Ectodermal cell (in vitro differentiated cells): Measurements from ENCODE around the gene MARS2.
A peak's percentile ranks its signal among the peaks of the same experiment; 100 is the strongest.
"Not testable (repeated sequence)": the region's sequence is repeated elsewhere in the genome, so short reads cannot be mapped to it uniquely, and the experiment has no call there.

Source experiments
- H3K27ac ChIP-seq: 2 replicates; pipeline ENCODE4 v1.7.0; 2013; ENCODE audit warnings: mild to moderate bottlenecking, low read depth, low read length; ENCODE audit not compliant: insufficient read depth, poor library complexity, severe bottlenecking
- H3K27me3 ChIP-seq: 2 replicates; pipeline ENCODE4 v1.7.0; 2013; ENCODE audit warnings: mild to moderate bottlenecking, low read length; ENCODE audit not compliant: insufficient read depth, control insufficient read depth, poor library complexity, severe bottlenecking
- H3K36me3 ChIP-seq: one replicate; pipeline ENCODE4 v1.7.0; 2013; ENCODE audit warnings: low read length; ENCODE audit not compliant: control insufficient read depth, insufficient read depth
- H3K4me1 ChIP-seq: one replicate; pipeline ENCODE4 v1.7.0; 2013; ENCODE audit warnings: low read length; ENCODE audit not compliant: control insufficient read depth, insufficient read depth
- H3K4me3 ChIP-seq: 2 replicates; pipeline ENCODE4 v1.7.0; 2013; ENCODE audit warnings: low read depth, low read length, control low read depth; ENCODE audit not compliant: insufficient read depth
- H3K9me3 ChIP-seq: 2 replicates; pipeline ENCODE4 v1.7.0; 2013; ENCODE audit warnings: mild to moderate bottlenecking, low read length, moderate library complexity; ENCODE audit not compliant: control insufficient read depth
- WGBS, 2 experiments: methylation state at CpG; one replicate each; pipeline ENCODE4 v1.1.7; 2013; ENCODE audit warnings: missing lambda C conversion rate in 2 of 2; 5-methylcytosine and 5-hydroxymethylcytosine counted together

The MARS2 gene

DNA sequence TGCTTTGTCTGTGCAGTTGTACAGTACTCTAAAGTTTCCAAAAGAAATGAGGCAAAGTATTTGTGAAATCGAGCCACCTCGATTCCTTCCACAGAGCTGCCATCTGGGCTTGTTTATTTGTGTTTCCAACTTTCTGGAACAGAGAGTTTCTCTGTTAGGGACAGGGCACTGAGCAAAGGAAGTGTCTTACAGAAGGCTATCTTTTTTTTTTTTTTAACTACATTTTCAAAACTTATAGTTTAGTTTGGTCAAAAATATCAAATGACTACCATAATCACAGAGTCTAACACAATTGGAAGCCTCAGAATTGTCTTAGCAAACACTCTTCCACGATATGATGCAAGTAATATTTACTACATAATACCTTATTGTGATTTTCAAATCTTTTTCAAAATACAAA lies 30.6 kb upstream of the MARS2 start:
- Histone ChIP-seq H3K27me3 (no peaks in the 10 kb centered on the region), H3K9me3 (no peaks in the 10 kb centered on the region), H3K4me3 (peak overlapping the region; percentile 44), H3K27ac (no peak overlapping the region), H3K36me3 (no peaks in the 10 kb centered on the region), H3K4me1 (peaks cover 7% of the 10 kb centered on the region)
- 64 to 82% methylated on average over 2 to 3 of the region's 3 CpGs for WGBS, 2 experiments

DNA sequence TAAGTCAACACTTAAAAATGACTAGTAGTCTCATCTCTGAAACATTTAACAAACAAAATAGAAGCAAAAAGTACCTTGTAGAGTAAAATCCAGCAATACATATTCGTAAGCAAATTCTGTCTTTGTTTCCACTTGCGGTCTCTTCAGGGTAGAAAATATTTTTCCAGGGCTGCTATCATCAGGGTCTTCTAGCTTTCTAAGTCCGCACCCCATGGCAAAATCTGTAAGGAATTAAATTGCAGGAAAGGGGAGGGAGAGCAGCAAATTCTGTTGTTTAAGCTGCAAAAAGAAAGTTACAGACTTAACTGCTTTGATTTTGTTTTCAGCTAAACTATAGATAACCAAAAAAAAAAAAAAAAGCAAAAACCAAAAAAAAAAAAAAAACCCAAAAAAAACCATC lies 29.9 kb upstream of the MARS2 start, which contains the start of gene RFTN2:
RFTN2 (minus strand) TSS at position 342 of the 400 bp plus-strand sequence; CDS start at position 213, 129 bp downstream.
- Histone ChIP-seq H3K36me3 (no peaks in the 10 kb centered on the region), H3K4me1 (peaks cover 7% of the 10 kb centered on the region), H3K27ac (peak within 1 kb of the TSS; percentile 58), H3K4me3 (peak within 1 kb of the TSS; percentile 44), H3K27me3 (no peaks in the 10 kb centered on the region), H3K9me3 (no peaks in the 10 kb centered on the region)
- 56 to 59% methylated on average over 3 of the region's 3 CpGs for WGBS, 2 experiments

DNA sequence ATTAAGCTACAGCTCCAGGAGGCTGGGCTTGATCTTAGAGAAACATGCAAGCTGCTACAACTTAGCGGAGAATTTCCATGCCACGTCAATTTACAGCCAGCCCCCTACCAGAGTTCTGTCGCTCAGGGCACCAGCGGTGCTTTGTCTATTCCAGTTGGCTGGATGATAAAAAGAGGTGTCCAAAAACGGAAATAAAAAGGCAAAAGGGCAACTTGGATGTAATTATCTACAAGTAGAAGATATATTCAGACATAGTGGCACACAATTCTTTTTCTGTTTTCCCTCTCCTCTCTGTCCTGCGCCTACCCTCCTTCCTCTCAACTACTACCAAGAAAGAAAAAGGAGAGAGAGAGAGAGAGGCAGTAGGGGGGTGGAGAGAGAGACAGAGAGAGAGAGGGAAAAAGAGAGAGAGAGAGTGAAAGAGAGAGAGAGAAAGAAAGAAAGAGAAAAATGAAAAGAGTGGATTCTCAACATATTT lies 29.4 kb upstream of the MARS2 start:
- 0 to 3% methylated on average over 4 to 5 of the region's 6 CpGs for WGBS, 2 experiments
- Histone ChIP-seq H3K27ac (peak overlapping the region; percentile 58), H3K4me1 (peaks cover 7% of the 10 kb centered on the region), H3K36me3 (no peaks in the 10 kb centered on the region), H3K27me3 (no peaks in the 10 kb centered on the region), H3K4me3 (peak overlapping the region; percentile 44), H3K9me3 (no peaks in the 10 kb centered on the region)

DNA sequence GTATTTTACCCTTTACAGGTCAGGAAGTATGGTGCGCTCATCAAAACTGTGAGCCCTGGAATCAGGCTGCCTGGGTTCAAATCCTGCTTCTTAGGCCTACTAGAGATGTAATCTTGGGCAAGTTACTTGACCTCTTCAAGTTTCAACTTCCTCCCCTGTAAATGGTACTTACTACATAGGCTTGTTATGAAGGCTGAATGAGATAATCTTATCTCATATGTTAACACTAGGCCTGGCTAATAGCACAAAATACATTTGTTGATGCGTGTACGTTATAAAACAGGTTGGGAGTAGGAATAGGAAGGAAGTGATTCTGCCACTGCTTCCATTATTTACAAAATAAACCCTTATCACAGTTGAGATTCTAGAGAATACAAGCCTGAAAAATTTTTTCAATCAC lies 28.1 kb upstream of the MARS2 start:
- H3K27me3 ChIP-seq = no peaks in the 10 kb centered on the region
- WGBS, 2 experiments = 96 to 100% methylated on average over 1 of the region's 3 CpGs
- no peaks in the 10 kb centered on the region for H3K36me3 ChIP-seq
- peaks cover 7% of the 10 kb centered on the region for H3K4me1 ChIP-seq
- H3K27ac ChIP-seq = no peak overlapping the region
- H3K4me3 ChIP-seq = no peak overlapping the region
- no peaks in the 10 kb centered on the region for H3K9me3 ChIP-seq

DNA sequence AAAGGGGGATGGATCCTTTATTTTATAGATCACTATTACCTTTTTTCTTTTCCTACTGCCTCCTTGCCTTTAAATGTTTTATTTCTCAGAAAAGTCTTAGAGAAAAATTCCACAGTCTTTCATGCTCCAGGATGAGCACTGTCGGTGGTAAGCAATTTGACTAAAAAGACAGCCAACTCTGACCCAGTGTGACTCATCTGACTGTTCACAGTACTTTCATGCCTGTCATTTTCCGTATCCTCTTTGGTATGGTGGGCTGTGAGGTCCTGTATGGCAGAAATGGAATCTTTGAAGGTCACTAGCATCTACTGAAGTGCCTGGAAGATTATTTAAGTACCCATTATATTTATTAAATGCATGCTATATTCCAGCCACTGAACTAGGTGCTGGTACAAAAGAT lies 27.7 kb upstream of the MARS2 start:
- Histone ChIP-seq H3K4me3 (no peak overlapping the region), H3K9me3 (no peaks in the 10 kb centered on the region), H3K4me1 (peaks cover 7% of the 10 kb centered on the region), H3K27me3 (no peaks in the 10 kb centered on the region), H3K27ac (no peak overlapping the region), H3K36me3 (no peaks in the 10 kb centered on the region)
- 73 to 74% methylated on average over 2 of the region's 2 CpGs for WGBS, 2 experiments

DNA sequence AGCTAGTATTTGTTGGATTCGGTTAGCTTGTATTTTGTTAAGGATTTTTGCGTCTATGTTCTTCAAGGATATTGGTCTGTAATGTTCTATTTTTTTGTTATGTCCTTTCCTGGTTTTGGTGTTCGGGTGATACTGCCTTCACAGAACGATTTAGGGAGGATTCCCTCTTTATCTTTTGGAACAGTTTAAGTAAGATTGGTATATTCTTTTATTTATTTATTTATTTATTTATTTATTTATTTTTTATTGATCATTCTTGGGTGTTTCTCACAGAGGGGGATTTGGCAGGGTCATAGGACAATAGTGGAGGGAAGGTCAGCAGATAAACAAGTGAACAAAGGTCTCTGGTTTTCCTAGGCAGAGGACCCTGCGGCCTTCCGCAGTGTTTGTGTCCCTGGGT lies 10.0 kb upstream of the MARS2 start:
- H3K4me3 ChIP-seq, H3K36me3 ChIP-seq, H3K27me3 ChIP-seq, H3K9me3 ChIP-seq, H3K27ac ChIP-seq, H3K4me1 ChIP-seq: not testable (repeated sequence)
- WGBS, 2 experiments = 95 to 96% methylated on average over 3 to 4 of the region's 6 CpGs

DNA sequence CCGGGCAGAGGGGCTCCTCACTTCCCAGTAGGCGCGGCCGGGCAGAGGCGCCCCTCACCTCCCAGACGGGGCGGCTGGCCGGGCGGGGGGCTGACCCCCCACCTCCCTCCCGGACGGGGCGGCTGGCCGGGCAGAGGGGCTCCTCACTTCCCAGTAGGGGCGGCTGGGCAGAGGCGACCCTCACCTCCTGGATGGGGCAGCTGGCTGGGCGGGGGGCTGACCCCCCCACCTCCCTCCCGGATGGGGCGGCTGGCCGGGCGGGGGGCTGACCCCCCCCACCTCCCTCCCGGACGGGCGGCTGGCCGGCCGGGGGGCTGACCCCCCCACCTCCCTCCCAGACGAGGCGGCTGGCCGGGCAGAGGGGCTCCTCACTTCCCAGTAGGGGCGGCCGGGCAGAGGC lies 9.2 kb upstream of the MARS2 start:
- not testable (repeated sequence) for H3K27ac ChIP-seq, H3K4me1 ChIP-seq, H3K36me3 ChIP-seq, H3K4me3 ChIP-seq, H3K9me3 ChIP-seq, H3K27me3 ChIP-seq
- 96 to 98% methylated on average over 16 to 18 of the region's 30 CpGs for WGBS, 2 experiments

DNA sequence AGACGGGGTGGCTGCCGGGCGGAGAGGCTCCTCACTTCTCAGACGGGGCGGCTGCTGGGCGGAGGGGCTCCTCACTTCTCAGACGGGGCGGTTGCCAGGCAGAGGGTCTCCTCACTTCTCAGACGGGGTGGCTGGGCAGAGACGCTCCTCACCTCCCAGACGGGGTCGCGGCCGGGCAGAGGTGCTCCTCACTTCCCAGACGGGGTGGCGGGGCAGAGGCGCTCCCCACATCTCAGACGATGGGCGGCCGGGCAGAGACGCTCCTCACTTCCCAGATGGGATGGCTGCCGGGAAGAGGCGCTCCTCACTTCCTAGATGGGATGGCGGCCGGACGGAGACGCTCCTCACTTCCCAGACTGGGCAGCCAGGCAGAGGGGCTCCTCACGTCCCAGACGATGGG lies 8.6 kb upstream of the MARS2 start:
- H3K4me1 ChIP-seq, H3K4me3 ChIP-seq, H3K27ac ChIP-seq, H3K27me3 ChIP-seq, H3K36me3 ChIP-seq, H3K9me3 ChIP-seq: not testable (repeated sequence)
- 96 to 97% methylated on average over 21 of the region's 29 CpGs for WGBS, 2 experiments

DNA sequence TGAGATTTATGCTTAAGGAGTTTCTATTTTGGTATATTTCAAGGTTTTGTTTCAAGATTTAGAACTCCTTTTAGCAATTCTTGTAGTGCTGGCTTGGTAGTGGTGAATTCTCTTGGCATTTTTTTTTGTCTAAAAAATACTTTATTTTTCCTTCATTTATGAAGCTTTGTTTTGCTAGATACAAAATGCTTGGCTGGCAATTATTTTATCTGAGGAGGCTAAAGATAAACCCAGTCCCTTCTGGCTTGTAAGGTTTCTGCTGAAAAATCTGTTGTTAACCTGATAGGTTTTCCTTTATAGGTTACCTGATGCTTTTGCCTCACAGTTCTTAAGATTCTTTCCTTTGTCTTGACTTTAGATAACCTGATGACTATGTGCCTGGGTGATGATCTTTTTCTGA lies 5.4 kb upstream of the MARS2 start:
- not testable (repeated sequence) for H3K27ac ChIP-seq, H3K4me3 ChIP-seq, H3K27me3 ChIP-seq, H3K36me3 ChIP-seq, H3K9me3 ChIP-seq, H3K4me1 ChIP-seq

DNA sequence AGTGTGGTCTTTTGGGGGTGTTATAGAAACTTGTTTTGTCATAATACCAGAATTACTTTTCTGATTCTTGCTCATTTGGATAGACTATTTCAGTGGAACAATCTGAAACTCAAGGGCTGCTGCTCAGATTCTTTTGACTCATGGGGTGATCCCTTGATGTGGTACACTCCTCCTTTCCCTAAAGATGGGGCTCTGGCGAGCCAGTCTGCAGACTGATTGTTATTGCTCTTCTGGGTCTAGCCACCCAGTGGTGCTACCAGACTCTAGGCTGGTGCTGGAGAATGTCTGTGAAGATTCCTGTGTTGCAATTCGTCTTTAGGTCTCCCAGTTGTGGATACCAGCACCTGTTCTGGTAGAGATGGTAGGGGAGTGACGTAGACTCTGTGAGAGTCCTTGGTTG lies 4.2 kb upstream of the MARS2 start:
- Histone ChIP-seq H3K4me1 (no peaks in the 10 kb centered on the region), H3K27ac (no peak overlapping the region), H3K9me3 (no peaks in the 10 kb centered on the region), H3K36me3 (no peaks in the 10 kb centered on the region), H3K4me3 (no peak overlapping the region), H3K27me3 (no peaks in the 10 kb centered on the region)
- 87 to 92% methylated on average over 3 of the region's 3 CpGs for WGBS, 2 experiments

DNA sequence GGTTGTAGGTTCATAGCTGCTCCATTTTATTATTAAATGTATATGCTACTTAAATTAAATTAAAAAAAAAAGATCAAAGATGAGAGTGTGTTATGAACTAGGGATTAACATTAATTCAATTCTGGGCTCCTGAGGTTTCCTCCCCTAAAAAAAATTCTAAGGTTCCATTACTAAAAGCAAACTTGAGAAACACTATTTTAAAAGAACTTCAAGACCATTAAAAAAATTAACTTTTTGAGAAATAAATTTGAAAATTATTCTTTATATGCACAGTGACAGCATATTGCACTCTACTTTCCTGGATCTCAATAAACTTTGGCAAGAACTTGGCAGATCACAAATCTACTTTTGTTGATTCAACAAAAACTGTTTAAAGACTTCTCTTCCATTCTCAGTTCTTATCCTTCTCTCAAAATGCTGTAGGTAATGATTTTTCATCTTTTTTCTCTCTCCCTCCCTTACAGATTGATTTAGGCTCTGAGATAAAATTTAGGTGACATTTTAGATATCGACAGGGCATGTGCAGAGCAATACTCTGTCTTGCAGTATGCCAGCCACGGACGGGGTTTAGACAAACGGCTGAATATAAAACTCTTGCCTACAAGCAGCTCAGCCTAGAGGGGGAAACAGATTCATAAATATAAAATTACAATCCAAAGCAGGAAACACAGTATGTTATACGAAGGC lies 592 bp upstream of the MARS2 start:
- 5 to 6% methylated on average over 5 of the region's 5 CpGs for WGBS, 2 experiments
- peaks cover 4% of the 10 kb centered on the region for H3K27me3 ChIP-seq
- peak overlapping the region; percentile 76 for H3K27ac ChIP-seq
- H3K4me1 ChIP-seq = peaks cover 8% of the 10 kb centered on the region
- peak overlapping the region; percentile 80 for H3K4me3 ChIP-seq
- no peaks in the 10 kb centered on the region for H3K36me3 ChIP-seq
- H3K9me3 ChIP-seq = no peaks in the 10 kb centered on the region
